GM19035 (cell line): Measurements from ENCODE around the gene WFDC11.
"Not testable (repeated sequence)": the region's sequence is repeated elsewhere in the genome, so short reads cannot be mapped to it uniquely, and the experiment has no call there.

ENCODE experiments used
- ATAC-seq: cut with Tn5 transposase; IDR thresholded peaks from one replicate; pipeline ENCODE4 v1.9.1; 2021; ENCODE audit not compliant: unreplicated experiment

Gene WFDC11

DNA sequence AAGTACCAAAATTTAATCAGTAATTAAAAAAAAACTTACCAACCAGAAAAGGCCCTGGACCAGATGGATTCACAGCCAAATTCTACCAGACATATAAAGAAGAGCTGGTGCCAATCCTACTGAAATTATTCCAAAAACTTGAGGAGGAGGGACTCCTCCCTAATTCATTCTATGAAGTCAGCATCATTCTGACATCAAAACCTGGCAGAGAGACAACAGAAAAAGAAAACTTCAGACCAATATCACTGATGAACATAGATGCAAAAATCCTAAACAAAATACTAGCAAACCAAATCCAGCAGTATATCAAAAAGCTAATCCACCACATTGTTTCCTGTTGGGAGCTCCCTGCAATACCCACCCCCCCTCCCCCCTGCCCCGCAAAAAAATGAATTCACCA lies at the start of gene WFDC11:
TSS of gene WFDC11 (minus strand) at position 101 of the 400 bp plus-strand sequence. CDS start 19,639 bp downstream, outside the sequence.
- no peak for ATAC-seq

DNA sequence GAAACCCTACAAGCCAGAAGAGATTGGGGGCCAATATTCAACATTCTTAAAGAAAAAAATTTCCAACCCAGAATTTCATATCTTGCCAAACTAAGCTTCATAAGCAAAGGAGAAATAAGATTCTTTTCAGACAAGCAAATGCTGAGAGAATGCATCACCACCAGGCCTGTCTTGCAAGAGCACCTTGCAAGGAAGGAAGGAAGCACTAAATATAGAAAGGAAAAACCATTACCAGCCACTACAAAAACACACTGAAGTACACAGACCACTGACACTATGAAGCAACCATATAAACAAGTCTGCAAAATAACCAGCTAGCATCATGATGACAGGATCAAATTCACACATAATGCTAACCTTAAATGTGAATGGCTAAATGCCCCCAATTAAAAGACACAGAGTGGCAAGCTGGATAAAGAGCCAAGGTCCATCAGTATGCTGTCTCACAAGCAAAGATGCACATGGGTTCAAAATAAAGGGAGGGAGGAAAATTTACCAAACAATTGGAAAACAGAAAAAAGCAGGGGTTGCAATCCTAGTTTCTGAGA lies 46.2 kb upstream of the WFDC11 start:
- ATAC-seq, result not testable (repeated sequence)

DNA sequence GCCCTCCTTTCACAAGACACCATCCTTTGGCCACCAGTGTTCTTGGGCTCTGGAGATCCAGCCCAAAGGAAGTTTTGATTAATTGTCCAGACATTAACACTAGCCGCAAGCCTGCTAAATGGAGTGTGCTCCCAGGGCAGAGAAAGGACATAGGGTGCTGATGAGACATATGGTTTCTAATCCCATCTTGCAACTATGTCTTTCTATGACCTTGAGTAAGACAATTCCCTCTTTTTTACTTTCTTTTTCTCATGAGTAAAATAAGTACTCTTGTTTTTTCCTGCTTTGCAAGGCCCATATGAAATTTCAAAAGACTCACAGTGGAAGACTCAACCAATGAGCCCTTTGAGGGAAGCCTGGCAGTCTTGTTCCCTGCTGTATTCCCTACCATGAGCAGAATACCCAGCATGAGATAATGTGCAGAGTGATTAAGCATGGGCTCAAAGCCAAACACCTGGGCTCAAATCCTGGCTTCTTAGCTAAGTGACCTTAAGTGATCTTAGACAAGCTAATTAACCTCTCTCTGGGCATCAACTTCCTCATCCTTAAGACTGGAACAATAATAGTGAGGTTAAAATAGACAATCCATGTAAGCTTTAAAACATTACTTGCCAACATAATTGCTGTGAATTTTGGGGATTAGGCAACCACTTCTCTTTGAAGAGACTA lies 35.1 kb upstream of the WFDC11 start, which contains the start of gene WFDC10B:
TSS of gene WFDC10B (minus strand) at position 51 of the 669 bp plus-strand sequence. CDS start 19,027 bp downstream, outside the sequence.
- ATAC-seq, result no peak

DNA sequence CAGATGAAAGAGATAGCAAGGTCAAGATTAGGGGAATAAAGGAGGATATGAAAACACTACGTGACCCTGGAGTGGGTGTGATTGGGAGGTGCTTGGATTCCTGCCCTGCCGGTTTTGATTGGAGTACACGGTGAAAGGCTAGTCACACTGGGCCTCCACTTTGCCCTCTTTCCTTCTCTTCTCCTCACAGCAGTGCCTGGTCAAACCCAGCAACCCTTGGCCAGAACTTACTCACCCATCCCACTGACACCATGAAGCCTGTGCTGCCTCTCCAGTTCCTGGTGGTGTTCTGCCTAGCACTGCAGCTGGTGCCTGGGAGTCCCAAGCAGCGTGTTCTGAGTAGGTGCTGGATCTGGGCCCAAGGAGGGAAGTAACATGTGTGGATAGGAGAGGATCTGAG lies 31.8 kb upstream of the WFDC11 start, which contains the start of gene WFDC13:
TSS of gene WFDC13 (plus strand) at position 166 of the 400 bp plus-strand sequence. CDS start at position 252, 86 bp downstream.
- no peak for ATAC-seq

DNA sequence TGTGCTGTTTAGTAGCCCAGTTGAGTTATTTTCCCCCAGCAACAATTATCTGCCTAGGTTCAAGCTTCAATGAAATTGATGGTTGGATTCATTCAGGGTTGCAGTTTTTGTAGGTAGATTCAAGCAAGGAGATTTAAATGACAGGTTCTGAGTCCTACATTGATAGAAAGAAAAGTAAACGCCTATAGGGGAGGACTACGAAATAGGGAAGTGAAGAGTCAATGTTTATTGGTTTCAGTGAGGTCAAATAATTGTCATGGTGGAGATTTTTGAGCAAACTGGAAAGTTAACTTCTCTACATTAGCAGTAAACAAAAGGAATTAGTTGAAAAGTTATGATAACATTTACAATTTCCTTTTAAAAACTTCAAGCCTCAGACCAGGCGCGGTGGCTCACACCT lies 31.1 kb upstream of the WFDC11 start:
- ATAC-seq, result no peak

DNA sequence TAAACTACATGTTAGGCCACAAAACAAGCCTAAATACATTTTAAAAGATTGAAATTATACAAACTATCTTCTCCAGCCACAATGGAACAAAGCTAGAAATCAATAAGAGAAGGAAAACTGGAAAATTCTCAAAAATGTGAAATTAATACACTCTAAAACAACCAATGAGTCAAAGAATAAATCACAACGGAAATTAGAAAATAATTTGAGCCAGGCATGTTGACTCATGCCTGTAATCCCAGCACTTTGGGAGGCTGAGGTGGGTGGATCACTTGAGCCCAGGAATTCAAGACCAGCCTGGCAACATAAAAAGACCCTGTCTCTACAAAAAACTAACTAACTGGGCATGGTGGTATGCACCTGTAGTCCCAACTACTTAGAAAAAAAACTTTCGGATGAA lies 25.5 kb upstream of the WFDC11 start:
- no peak for ATAC-seq

DNA sequence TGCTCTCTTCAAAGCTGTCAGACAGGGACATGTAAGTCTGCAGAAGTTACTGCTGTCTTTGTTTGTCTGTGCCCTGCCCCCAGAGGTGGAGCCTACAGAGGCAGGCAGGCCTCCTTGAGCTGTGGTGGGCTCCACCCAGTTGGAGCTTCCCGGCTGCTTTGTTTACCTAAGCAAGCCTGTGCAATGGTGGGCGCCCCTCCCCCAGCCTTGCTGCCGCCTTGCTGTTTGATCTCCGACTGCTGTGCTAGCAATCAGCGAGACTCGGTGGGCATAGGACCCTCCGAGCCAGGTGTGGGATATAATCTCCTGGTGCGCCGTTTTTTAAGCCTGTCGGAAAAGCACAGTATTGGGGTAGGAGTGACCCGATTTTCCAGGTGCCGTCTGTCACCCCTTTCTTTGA lies 23.3 kb upstream of the WFDC11 start:
- not testable (repeated sequence) for ATAC-seq

DNA sequence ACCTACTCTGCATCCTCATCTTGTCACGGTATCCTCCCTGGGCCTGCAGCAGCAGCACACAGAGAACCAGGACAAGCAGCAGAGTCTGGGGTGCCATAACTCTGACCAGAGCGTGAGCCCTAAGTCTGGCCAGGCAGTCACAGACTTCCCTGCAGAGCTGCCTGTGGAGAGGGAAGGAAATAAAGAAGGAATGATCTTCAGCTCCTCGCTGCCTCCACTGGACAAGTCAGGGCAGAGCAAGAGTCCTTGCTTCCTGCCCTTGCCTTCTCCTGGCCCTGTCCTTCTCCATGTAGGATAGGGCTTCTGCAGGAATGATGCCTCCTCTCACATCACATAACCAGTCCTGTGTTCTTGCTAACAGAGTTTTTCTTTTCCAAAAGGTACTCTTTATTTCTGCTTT lies 15.9 kb upstream of the WFDC11 start:
- ATAC-seq, result no peak

DNA sequence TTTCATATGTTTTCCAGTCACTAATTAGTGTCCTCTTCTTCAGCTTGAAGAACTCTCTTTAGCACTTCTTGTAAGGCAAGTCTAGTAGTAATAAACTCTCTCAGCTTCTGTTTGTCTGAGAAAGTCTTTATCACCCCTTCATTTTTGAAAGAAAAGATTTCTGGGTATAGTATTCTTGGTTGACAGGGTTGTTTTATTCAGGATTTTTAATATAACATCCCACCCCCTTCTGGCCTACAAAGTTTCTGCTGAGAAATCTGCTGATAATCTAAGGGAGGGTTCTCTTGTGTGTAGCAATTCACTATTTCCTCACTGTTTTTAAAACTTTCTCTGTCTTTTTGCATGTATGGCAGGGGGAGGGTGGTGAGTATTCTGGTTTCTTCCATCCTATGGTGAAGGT lies 9.6 kb upstream of the WFDC11 start:
- ATAC-seq, result no peak

DNA sequence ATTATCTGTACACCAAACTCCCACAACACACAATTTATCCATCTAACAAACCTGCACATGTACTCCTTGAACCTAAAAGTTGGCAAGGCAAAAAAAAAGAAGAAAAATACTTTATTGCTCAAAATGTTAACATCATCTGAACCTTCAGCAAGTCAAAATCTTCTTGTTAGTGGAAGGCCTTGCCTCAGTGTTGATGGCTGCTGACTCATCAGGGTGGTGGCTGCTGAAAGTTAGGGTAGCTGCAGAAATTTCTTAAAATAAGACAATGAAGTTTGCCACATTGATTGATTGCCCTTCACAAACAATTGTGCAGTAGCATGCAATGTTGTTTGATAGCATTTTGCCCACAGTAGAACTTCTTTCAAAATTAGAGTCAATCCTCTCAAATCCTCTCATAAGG lies 2.7 kb upstream of the WFDC11 start:
- ATAC-seq, result no peak

DNA sequence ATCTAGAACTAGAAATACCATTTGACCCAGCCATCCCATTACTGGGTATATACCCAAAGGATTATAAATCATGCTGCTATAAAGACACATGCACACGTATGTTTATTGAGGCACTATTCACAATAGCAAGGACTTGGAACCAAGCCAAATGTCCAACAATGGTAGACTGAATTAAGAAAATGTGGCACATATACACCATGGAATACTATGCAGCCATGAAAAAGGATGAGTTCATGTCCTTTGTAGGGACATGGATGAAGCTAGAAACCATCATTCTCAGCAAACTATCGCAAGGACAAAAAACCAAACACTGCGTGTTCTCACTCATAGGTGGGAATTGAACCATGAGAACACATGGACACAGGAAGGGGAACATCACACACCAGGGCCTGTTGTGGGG lies 13.0 kb downstream of the WFDC11 start:
- ATAC-seq, result not testable (repeated sequence)

DNA sequence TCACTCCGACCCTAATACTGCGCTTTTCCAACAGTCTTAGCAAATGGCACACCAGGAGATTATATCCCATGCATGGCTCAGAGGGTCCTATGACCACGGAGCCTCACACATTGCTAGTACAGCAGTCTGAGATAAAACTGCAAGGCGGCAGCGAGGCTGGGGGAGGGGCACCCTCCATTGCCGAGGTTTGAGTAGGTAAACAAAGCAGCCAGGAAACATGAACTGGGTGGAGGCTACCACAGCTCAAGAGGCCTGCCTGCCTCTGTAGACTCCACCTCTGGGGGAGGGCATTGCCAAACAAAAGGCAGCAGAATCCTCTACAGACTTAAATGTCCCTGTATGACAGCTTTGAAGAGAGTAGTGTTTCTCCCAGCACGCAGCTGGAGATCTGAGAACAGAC lies 18.3 kb downstream of the WFDC11 start:
- ATAC-seq, result not testable (repeated sequence)

DNA sequence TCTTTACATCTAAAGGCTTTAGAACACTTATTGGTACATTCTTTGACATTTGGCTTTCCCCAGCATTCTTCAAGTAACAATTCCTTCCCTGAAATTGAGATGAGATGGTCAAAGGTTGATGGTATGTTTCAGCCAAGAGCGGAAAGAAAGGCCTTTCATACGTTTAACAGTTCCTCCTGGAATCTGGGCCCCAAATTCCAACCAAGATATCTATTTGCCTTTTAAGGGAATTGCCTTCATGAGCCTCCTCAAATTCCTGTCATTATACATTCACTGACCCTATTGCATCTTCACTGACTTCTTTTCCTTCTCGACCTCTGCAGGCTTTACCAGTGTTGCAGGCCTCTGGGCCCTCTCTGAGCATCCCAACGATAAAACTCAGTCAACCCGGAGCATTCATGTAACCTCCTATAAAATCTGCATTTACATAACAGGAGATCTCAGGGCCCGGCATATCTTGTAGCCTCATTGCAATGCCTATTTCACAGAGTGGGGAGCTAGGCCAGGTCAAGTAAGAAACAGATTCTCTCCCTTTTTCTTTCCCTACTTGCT lies 20.7 kb downstream of the WFDC11 start:
- ATAC-seq, result no peak

DNA sequence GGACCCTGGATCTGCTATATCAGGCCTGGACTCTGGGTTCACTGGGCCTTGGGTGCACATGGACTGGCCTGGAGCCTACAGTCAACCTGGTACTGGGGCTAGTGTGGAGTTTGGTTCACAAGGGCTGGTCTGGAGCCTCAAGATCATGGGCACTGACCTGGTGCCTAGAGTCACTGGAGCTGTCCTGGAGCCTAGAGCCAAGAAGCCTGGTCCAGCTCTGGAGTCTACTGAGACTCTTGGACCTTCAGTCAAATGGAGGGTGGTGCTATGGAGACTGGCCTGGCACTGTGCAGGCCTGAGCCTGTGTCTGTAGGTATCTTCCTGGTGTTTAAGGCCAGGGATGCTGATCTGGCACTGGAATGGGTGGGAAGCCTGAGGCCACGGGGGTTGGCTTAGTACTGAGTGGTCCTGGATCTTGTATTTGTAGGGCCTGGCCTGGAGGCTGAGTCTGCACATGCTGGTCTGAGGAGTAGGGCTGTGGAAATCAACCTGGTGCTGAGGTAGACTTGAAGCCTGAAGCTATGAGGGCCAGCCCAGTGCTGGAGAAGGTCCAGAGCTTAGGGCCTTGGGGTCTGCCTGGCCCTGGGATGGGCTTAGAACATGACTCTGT lies 22.5 kb downstream of the WFDC11 start:
- no peak for ATAC-seq

DNA sequence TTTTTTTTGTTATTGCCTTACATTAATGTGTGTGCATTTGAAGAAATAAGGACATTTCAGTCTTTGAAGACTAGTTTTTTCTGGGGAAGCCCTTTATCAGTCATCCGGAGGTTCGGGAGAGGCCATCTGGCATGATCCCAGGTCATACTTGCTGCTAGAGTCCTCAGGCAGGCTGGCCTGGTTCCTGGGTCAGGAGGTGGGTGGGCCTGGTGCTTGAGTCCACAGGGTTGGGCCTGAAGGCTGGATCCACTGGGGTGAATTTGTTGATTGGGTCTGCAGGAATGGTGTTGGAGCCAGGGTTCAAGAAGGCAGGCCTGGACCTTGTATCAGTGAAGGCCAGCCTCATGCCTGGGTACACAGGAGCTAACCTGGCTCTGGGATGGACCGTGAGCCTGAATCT lies 23.2 kb downstream of the WFDC11 start:
- ATAC-seq, result no peak

DNA sequence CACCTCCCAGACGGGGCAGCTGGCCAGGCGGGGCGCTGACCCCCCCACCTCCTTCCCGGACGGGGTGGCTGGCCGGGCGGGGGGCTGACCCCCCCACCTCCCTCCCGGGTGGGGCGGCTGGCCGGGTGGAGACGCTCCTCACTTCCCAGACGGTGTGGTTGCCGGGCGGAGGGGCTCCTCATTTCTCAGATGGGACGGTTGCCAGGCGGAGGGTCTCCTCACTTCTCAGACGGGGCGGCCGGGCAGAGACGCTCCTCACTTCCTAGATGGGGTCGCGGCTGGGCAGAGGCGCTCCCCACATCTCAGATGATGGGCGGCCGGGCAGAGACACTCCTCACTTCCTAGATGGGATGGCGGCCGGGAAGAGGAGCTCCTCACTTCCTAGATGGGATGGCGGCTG lies 24.2 kb downstream of the WFDC11 start:
- ATAC-seq, result not testable (repeated sequence)

DNA sequence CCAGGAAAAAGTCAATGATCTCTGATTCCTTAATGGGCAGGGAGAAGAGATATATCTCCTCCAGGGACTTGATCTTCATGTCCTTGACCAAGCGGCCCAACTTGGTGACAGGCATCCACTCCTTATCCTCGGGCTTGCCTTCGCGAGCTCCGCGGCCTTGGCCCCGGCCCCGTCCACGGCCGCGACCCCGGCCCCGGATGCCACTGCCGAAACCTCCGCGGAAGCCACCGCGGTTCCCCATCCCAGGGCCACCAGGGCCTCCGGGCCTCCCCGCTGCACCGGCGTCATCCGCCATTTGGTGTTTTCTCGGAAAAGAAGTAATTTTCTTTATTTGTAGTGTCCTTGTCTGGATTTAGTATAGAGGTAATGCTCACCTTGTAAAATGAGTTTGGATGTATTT lies 29.0 kb downstream of the WFDC11 start:
- ATAC-seq, result not testable (repeated sequence)

DNA sequence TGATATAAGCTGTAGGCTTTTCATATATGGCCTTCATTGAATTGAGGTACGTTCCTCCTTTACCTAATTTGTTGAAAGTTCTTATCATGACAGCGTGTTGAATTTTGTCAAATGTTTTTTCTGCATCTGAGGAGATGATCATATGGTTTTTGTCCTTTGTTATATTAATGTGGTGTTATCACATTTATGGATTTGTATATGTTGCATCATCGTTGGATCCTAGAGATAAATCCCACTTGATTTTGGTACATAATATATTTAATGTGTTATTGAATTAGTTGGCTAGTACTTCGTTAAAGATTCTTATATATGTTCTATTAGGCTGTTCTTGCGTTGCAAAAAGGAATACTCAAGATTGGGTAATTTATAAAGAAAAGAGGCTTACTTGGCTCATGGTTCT lies 30.4 kb downstream of the WFDC11 start:
- no peak for ATAC-seq

DNA sequence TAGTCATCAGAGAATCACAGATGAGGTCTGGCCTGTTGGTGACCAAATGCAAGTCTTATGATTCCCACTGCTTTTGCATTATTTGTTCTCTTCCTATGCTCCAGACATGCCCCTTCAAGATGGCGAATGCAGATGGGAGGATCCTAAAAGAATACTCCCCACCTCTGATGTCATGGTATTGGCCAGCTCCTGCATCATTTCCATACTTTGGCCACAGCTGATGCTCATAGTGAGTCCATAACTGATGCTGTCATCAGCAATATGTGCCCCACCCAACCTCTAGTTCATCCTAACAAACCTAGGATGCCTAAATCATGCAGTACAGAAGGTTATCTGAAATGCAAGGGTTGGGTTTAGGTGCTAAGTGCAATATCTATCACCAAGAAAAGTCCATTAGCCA lies 33.5 kb downstream of the WFDC11 start:
- no peak for ATAC-seq

DNA sequence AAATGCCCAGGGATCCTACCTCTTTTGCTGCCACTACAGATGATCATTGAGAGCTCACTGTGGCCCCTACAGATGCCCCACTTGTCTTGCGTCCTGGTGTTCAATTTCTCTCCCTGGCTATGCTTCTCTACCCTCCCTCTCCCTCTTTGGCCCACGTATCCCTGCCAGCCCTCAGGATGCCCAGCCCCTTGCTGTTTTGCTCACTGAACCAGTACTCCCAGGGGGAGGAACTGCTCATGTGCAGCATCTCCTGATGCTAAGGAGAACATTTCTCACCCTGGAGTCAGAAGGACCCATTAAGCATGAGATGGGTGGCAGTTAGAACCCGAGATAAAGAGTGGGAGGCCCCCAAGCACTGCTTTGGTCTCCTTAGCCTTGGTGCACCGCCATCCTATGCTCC lies 38.9 kb downstream of the WFDC11 start, which contains the start of gene WFDC9:
TSS of gene WFDC9 (minus strand) at position 101 of the 400 bp plus-strand sequence. CDS start 21,103 bp downstream, outside the sequence.
- ATAC-seq, result no peak

DNA sequence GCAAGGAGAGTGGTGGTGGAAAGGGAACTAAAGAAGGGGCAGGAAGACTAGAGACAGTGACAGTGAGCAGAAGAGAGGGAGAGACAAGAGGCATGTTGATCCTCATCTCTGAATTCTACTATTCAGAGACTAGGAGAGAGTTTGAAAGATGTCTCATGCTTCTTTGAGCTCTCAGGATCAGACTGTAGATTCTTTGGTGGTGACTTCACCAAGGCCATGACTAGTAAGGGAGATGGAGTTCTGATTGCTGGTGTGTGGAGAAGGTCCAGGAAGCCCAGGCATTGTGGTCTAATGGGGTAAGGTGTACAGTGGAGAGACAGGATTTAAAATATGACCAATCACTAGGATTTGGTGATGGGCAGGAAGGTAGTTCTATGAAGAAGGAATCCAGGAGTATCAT lies 39.7 kb downstream of the WFDC11 start:
- ATAC-seq, result no peak
